NCI-H1436 treated with DMSO at 0.1 percent for 48 hours (cell line): ENCODE data around the gene CYP17A1.

ENCODE experiments used
- DNase-seq: peaks from one replicate; lab custom pipeline; 2025; lab: John Stamatoyannopoulos, UW

Gene CYP17A1

DNA sequence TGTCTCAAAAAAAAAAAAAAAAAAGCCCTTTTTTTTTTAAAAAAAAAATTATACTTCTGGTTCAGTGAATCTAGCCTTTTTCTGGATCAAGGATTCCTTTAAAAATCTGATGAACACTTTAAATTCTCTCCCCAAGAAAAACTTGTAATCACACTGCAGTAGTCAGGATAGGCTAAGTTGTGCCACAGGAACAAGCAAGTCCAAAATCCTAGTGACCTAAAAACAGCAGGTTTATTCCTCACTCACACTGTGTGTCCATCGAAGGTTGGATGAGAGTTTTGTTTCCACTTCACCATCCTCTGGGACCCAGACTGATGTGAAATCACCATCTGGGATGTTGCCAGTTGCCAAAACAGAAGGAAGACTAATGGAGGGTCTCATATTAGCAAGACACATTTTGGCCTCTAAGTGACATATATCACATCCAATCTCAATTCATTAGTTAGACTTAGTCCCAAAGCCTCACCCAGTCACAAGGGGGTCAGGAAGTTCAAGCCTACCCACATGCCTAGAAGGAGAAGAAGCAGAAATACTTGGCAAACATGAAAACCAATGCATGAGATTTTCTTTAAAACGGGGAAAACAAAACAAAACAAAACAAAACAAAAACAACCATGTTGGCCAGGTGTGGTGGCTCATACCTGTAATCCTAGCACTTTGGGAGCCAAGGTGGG lies 32.7 kb downstream of the CYP17A1 start:
- DNase-seq = no peak

DNA sequence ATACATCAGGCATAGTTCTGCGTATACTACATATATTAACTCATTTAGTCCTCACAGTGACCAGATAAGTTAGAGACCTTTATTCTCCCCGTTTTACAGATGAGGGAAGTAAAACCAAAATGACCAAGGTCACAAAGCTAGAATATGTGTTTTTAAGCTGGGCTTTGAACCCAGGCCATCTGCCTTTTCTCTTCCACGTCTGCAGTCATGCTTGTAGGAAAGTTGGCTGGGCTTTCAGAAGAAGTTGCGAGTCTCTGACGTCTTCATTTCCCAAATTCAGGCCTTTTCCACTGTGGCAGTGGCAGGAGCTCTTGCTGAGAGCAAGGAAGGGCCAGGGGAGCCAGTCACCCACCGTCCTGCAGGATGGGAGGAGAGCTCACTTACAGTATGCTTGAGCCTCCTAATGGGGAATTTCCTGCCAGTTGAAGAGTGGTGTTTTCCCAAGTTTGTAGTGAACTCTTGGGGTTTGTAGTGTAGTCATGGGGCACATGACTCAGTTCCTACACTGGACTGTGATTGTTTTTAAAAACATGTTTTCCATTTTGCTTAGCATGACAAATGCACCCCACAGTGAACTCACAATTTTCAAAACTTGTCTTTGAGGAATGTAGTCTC lies 34.2 kb downstream of the CYP17A1 start:
- no peak for DNase-seq

DNA sequence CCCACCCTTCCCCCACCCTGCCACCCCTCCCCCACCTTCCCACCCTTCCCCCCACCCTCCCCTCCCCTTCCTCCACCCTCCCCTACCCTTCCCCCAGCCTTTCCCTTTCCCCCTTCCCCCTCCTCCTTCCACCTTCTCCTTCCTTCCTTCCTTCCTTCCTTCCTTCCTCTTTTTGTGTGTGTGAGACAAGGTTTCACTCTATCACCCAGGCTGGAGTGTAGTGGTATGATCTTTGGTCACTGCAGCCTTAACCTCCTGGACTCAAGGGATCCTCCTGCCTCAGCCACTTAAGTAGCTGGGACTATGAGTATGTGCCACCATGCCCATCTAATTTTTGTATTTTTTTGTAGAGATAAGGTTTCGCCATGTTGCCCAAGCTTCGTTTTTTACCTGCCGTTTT lies 35.2 kb downstream of the CYP17A1 start:
- DNase-seq = no peak

DNA sequence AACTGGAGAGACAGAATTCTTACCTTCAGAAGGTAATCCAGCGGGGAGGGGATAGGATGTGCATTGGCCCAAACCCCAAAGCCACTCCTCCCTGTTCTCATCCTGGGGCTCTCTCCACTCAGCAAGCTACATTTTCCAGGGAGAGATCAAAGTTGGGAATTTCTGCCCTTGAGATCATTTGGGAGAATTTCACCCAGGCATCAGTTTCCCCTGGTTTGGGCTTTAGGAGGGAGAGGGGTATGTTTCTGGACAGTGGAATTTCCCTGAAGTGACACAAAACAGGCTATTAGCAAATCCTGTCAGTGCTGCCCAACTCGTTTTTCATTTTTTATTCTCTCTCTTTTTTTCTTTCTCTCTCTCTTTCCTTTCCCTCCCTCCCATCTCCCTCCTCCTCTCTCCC lies 35.7 kb downstream of the CYP17A1 start:
- no peak for DNase-seq

DNA sequence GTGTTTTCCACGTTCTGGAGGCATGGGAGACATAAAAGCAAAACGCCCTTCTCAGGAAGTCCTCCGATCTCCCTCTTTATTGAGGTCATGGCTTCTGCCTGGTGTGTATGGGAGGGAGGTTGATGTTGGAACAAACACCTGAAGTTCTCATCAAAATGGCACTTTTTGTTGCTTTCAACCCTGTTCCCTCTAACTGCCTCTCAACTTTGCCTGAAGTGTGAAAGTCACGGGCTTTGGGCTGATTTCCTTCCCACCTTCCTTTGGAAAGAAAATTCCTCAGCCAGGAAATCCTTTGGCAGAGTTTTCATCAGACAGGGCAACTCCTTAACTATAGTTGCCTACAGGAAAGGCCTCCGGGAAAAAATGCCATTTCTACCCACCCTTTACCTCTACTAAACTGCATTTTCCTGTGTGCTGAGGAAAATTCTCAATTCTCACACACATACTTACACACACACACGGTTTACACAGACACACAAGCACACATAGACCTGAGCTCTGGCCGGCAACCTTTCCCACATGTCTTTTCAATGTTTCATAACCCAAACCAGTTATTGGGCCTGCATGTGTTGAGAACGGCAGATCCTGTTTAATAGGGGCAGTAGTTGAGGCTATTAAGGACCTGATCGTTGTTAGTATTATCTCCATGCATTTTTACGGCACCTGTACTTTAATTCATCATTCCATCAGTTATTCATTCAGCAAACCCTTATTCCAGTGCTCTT lies 36.4 kb downstream of the CYP17A1 start:
- no peak for DNase-seq

DNA sequence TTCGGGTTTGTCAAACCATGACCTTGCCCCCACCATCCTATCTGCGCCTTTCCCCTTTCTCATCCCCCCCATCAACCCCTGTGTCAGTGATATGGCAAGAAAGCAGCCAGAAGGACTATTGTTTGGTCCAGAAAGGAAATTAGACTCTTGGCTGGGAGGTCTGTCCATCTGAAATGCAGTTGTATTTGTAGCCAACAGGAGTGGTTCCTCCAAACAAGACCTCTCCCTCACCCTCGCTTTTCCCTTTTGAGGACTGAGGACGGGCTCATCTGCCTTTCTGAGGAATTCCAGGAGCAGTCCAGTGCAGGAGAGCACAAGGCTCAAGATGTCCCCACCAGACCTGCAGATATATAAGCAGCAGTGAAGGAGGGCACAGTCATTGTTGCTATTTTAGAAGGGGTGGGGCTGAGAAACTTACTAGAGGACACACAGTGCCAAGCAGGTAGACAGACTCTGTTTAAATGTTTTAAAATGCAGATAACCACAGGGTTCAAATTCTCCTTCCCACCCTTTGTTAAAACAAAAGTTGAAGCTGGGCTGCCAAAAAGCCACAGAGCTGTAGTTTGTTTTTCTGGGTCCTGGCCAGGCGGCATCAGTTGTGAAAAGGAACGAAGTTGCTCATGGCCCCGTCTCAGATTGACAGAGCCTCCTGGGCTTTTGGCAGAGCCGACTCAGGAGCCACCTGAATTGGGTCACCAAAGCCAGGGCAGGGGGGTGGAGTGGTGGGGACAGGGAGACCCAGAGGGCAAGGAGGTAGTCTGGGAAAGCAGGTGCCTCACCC lies 37.3 kb downstream of the CYP17A1 start:
- no peak for DNase-seq

DNA sequence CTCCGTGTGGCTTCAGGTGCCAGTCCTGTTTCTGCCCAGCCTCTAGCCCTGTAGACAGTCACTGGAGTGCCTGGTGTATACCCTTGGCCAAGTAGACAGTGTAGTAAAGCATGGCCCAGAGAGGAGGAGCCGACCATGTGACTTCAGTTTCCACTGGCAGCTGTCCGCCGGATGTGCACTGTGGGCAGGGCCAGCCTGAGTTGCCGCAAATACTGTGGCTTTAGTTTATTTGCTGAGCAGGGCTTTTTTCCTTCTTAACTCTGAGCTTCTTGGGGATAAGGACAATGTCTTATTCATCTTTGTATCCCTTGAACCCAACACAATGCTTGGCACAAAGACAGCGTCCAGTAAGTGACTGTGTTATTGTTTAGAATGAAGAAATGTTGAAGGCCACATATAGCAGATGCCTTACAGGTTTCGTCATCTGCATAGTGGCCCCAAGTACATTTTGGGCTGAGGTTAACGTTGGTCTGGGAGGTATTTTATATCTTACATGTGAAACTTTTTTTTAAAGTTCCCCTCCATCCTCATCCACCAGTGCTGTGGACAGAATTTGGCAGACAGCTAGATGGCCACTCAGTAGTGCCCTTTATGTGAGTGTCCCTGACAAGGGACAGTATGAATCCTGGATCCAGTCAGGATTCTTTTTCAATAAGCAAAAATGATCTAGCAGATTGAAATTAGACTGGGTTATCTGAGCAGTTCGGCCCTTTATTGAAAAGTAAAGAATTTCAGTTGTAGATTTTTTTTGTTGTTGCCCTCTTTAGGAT lies 40.6 kb downstream of the CYP17A1 start:
- no peak for DNase-seq

DNA sequence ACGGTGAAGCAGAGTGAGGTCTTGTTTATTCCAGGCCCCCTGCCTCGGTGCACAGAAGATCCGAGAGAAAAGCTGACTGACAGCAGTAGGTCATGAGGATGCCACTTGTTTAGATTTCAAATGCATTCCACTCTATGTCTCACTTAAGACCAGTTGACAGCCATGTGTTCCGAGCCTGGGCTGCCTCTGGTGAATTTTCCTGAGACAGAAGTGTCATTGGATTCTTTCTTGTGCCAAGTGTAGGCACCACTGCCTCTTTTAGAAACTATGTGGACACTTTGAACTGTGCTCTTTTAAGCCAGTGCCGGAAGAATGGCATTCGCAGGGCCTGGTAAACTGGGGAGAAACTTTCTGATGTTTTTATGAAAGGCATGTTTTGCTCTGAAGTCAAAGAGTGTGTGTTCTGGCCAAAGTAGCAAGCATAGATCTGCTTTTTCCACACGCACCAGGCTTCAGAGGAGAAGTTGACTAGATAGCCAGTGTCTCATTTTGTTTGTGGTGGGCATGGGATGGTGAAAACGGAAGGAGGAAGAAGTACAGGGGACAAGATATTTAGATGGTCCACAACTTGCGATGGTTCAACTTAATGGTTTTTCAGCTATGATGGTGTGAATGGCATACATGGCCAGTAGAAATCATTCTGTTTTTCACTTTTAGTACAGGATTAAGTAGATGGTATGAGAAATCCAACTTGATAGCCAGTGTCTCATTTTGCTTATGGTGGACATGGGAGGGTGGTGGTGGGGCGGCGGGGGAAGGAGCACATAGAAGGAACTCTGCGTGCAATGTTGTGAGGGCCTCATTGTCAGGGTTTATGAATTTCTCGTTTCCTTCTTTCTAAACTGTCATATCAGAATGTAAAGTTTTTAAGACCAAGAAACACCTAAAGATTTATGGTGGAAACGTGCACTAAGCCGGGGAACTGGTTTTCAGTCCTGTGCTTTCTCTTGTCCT lies 41.5 kb downstream of the CYP17A1 start:
- DNase-seq = no peak

DNA sequence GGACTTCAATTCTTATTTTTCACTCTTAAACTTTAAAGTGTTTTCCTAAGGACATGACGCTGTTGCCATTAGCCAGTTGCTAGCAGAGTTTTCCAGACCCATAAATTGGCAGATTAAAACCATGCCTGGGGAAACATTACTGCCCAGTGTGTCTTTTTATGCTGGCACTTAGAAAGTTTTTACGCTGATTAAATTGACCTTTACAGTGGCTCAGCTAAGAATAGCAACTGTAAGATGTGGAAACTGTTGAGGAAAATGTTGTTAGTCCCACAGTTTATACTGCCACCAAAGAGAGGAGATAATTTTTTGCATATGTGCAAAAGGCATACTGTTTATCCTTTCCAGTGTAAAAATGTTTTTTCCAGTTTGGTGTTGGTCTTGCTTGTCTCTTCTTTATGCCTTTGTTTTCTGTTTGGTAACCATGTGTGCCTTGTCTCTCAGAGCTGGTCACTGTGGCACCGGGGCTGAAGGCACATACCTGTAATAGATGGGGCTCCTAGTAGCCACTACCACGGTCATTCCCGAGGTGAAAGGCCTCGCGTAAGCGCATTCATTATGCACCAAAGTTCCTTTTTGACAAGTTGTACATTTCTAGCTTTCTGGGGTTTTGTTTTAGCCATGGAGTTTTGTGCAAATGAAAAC lies 45.3 kb downstream of the CYP17A1 start:
- no peak for DNase-seq

DNA sequence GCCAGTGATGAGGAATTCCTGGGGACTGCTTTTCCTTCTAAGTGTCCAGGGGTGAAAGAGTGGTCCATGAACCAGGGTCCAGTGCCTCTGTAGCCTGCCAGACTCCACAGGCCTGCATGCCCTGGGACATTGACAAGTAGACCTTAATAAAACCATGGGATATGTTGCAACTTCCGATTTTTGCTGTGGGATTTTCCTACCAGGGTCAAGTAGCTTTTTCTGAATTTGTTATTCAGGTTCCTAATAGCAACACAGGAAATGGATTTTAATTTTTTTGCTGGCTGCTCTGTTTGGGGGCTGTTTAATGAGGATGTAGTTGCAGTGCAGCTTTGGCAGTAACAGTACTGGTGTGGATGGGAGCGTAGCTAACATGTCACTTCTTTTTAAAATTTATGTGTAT lies 51.4 kb downstream of the CYP17A1 start:
- DNase-seq = no peak

DNA sequence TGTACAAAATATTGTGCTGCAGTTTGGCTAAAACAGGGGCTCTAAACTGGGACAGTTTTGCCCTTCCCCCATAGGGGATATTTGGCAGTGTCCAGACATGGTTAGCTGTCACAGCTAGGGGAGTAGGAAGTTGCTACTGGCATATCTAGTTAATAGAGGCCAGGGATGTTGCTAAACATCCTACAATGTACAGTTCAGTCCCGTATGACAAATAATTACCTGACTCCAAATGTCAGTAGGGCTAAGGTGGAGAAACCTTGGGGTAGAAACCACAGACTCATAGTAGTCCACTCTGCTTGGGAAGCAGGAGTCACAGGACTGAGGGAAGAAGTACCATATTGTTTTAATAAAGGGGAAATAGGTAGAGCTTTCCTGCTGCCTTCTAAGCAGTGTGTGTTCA lies 53.6 kb downstream of the CYP17A1 start:
- no peak for DNase-seq

DNA sequence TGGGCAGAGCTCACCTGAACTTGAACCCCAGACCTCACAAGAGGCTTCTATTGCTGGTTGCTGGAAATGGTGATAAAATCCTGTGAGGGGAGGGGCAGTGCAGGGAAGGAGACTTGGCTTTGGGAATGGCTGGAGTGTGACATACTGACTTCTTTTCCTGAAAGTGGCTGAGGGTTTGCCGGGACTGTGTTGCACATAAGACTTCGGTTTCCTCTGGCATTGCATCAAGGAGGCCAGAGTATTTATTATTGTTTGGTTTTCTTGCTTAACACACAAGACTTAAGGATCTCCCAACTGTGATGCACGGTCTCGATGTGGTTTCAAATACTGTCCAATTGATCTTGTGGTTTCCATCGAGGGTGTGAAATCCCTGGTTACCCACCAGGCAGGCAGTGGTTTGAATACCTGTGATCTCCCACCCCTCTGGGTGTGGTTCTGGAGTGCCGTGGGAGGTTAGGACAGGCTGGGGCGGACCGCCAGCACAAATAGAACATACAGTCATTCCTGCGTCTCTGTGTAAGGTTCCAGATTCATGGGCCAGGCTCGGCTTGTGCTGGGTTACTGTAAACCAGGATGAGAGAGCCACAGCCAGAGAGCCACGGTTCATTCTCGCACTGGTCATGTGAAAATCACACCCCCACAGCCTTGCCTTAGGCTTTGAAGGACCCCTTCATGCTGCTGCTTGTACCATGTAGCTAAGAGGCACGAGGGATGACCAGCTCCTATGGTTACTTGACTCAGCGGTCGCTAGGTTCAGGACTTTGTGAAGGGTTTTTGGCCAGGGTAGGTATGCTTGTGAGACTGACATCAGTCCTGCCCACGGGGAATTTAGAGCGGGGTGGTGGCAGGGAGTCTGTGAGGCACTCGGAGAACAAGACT lies 54.3 kb downstream of the CYP17A1 start:
- no peak for DNase-seq

DNA sequence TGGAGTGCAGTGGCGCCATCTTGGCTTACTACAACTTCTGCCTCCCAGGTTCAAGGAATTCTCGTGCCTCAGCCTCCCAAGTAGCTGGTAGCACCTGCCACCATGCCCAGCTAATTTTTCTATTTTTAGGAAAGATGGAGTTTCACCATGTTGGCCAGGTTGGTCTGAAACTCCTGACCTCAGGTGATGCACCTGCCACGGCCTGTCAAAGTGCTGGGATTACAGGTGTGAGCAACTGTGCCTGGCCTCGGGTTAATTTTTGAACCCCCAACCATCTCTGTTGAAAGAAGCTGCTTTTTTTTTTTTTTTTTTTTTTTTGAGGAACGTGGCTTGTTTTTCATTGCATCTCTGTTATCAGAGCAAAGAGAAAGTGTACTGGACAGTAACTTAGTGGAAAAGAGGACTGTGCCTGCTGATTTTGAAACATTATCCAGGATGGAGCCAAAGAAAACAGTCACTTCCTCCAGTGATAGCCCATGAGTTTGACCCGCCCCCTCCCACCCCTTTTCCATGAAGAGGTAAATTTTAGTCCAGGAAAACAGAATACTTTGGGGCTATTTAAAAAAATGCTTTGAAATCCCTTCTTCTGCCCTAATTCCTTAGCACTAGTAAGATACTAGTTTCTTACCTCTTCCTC lies 55.2 kb downstream of the CYP17A1 start:
- no peak for DNase-seq

DNA sequence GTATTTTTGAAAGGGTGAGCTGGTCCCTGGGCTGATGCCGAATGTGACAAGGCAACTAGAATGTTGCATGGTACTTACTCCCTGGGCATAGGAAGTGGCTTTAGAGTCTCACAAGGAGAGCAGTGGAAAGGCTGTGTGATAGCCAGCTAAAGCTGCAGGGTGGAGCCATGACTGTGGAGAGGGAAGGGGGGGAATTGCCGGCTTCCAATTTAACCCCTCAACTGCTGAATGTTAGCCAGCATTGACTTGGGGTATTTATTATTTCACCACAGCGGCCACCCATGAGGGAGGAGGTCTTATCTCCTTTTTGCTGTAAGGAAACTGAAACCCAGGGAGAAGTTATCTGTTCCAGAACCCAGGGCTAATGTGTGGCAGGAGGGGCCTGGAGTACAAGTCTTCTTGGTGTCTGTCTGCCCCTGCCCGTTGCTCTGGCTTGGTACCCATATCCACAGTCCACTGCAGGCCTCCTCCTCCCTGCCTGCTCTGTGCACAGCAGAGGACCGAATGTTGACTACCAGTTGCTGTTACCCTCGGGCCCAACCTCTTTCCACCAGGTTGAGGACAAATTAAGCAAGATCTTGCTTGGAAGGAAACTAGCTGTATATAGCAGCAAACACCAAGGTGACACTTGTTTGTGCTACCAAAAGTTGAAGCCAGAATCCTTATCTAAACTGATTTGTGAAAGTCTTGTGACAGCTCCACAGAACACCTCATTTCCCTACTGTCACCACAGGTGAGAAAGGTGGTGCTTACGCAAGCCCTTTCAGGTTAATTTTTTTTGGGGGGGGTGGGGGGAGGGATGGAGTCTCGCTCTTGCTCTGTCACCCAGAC lies 55.9 kb downstream of the CYP17A1 start:
- no peak for DNase-seq
